ENCODE results near the gene CASP14.

Gene CASP14

DNA sequence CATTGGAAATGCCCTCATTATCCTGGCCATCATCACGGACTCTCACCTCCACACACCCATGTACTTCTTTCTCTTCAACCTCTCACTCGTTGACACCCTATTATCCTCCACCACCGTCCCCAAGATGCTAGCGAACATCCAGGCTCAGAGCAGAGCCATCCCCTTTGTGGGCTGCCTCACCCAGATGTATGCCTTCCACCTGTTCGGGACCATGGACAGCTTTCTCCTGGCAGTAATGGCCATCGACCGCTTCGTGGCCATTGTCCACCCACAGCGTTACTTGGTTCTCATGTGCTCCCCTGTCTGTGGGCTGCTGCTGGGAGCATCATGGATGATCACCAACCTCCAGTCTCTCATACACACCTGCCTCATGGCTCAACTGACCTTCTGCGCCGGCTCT is 37.9 kb downstream of the CASP14 start:
- ATAC-seq = no peak
- TF ChIP-seq RARB (CRISPR knock-in tag; IDR thresholded peaks at IDR 0.05) (no peak), ZC3H10 (CRISPR knock-in tag; IDR thresholded peaks at IDR 0.05) (no peak), BACH2 (CRISPR knock-in tag; IDR thresholded peaks at IDR 0.05; ENCODE audit: borderline replicate concordance) (no peak), ZNF8 (CRISPR knock-in tag; IDR thresholded peaks at IDR 0.05) (no peak), ZNF70 (CRISPR knock-in tag; IDR thresholded peaks at IDR 0.05) (no peak), ZFP30 (CRISPR knock-in tag; IDR thresholded peaks at IDR 0.05) (no peak), ISL1 (CRISPR knock-in tag; IDR thresholded peaks at IDR 0.05) (no peak)
- TF ChIP-seq, protein P1, sequence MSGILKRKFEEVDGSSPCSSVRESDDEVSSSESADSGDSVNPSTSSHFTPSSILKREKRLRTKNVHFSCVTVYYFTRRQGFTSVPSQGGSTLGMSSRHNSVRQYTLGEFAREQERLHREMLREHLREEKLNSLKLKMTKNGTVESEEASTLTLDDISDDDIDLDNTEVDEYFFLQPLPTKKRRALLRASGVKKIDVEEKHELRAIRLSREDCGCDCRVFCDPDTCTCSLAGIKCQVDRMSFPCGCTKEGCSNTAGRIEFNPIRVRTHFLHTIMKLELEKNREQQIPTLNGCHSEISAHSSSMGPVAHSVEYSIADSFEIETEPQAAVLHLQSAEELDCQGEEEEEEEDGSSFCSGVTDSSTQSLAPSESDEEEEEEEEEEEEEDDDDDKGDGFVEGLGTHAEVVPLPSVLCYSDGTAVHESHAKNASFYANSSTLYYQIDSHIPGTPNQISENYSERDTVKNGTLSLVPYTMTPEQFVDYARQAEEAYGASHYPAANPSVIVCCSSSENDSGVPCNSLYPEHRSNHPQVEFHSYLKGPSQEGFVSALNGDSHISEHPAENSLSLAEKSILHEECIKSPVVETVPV (CRISPR knock-in tag; IDR thresholded peaks at IDR 0.05) = no peak

DNA sequence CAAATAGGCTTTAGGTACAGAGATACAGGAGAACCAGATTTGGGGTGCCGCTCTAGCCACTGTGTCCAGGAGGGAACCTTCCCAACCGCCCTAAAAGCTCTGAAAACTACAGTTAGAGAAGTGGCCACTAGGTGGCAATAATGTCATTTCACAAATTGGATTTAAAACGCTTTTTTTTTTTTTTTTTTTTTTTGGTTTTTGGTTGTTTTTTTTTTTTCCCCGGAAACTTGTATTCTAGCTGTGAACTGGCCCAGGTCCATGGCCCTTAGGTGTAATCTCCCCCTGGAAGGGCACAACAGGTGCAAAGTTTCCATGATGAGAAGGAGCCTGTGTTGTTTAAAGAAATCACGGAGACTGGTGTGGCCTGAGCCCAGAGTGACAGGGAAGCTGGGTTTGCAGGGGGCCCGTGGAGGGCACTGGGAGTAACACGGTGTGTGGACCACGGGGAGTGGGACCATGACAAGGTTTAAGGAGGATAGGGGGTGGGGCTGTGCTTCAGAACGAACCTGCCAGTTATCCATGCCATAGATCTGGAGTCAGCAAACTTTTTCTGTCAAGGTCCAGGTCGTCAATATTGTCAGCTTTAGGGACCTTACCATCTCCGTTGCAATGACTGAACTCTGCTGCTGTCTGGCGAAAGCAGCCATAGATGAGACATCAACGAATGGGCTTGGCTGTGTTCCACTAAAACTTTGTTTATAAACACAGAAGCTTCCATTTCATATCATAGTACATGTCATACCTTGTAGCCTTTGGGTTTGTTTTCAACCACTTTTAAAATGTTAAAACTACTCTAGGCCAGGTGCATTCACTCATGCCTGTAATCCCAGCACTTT is 42.9 kb downstream of the CASP14 start:
- peak; percentile 79 for ATAC-seq
- TF ChIP-seq ZNF70 (CRISPR knock-in tag; IDR thresholded peaks at IDR 0.05) (no peak), ZFP30 (CRISPR knock-in tag; IDR thresholded peaks at IDR 0.05) (no peak), CSDC2 (CRISPR knock-in tag; IDR thresholded peaks at IDR 0.05) (no peak), ZFP3 (CRISPR knock-in tag; IDR thresholded peaks at IDR 0.05) (no peak), OSR1 (CRISPR knock-in tag; IDR thresholded peaks at IDR 0.05) (no peak), TCF4 (CRISPR knock-in tag; IDR thresholded peaks at IDR 0.05; ENCODE audit: borderline replicate concordance) (no peak), RARB (CRISPR knock-in tag; IDR thresholded peaks at IDR 0.05) (no peak), ESRRG (CRISPR knock-in tag; IDR thresholded peaks at IDR 0.05) (no peak), GLIS3 (CRISPR knock-in tag; IDR thresholded peaks at IDR 0.05) (no peak), PPARA (CRISPR knock-in tag; IDR thresholded peaks at IDR 0.05; ENCODE audit: borderline replicate concordance) (no peak), TOX (CRISPR knock-in tag; IDR thresholded peaks at IDR 0.05; ENCODE audit: borderline replicate concordance) (no peak), SNAI2 (CRISPR knock-in tag; IDR thresholded peaks at IDR 0.05) (no peak)
- TF ChIP-seq, protein P2, sequence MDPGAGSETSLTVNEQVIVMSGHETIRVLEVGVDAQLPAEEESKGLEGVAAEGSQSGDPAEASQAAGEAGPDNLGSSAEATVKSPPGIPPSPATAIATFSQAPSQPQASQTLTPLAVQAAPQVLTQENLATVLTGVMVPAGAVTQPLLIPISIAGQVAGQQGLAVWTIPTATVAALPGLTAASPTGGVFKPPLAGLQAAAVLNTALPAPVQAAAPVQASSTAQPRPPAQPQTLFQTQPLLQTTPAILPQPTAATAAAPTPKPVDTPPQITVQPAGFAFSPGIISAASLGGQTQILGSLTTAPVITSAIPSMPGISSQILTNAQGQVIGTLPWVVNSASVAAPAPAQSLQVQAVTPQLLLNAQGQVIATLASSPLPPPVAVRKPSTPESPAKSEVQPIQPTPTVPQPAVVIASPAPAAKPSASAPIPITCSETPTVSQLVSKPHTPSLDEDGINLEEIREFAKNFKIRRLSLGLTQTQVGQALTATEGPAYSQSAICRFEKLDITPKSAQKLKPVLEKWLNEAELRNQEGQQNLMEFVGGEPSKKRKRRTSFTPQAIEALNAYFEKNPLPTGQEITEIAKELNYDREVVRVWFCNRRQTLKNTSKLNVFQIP (CRISPR knock-in tag; IDR thresholded peaks at IDR 0.05; ENCODE audit: borderline replicate concordance, low read depth) = no peak
- TF ChIP-seq, protein P1 (CRISPR knock-in tag; IDR thresholded peaks at IDR 0.05) = no peak
- TF ChIP-seq, protein P3, sequence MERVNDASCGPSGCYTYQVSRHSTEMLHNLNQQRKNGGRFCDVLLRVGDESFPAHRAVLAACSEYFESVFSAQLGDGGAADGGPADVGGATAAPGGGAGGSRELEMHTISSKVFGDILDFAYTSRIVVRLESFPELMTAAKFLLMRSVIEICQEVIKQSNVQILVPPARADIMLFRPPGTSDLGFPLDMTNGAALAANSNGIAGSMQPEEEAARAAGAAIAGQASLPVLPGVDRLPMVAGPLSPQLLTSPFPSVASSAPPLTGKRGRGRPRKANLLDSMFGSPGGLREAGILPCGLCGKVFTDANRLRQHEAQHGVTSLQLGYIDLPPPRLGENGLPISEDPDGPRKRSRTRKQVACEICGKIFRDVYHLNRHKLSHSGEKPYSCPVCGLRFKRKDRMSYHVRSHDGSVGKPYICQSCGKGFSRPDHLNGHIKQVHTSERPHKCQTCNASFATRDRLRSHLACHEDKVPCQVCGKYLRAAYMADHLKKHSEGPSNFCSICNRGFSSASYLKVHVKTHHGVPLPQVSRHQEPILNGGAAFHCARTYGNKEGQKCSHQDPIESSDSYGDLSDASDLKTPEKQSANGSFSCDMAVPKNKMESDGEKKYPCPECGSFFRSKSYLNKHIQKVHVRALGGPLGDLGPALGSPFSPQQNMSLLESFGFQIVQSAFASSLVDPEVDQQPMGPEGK (CRISPR knock-in tag; IDR thresholded peaks at IDR 0.05; ENCODE audit: borderline replicate concordance) = no peak
- TF ChIP-seq, protein P4, sequence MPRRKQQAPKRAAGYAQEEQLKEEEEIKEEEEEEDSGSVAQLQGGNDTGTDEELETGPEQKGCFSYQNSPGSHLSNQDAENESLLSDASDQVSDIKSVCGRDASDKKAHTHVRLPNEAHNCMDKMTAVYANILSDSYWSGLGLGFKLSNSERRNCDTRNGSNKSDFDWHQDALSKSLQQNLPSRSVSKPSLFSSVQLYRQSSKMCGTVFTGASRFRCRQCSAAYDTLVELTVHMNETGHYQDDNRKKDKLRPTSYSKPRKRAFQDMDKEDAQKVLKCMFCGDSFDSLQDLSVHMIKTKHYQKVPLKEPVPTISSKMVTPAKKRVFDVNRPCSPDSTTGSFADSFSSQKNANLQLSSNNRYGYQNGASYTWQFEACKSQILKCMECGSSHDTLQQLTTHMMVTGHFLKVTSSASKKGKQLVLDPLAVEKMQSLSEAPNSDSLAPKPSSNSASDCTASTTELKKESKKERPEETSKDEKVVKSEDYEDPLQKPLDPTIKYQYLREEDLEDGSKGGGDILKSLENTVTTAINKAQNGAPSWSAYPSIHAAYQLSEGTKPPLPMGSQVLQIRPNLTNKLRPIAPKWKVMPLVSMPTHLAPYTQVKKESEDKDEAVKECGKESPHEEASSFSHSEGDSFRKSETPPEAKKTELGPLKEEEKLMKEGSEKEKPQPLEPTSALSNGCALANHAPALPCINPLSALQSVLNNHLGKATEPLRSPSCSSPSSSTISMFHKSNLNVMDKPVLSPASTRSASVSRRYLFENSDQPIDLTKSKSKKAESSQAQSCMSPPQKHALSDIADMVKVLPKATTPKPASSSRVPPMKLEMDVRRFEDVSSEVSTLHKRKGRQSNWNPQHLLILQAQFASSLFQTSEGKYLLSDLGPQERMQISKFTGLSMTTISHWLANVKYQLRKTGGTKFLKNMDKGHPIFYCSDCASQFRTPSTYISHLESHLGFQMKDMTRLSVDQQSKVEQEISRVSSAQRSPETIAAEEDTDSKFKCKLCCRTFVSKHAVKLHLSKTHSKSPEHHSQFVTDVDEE (CRISPR knock-in tag; IDR thresholded peaks at IDR 0.05) = no peak
- TF ChIP-seq, protein P5, sequence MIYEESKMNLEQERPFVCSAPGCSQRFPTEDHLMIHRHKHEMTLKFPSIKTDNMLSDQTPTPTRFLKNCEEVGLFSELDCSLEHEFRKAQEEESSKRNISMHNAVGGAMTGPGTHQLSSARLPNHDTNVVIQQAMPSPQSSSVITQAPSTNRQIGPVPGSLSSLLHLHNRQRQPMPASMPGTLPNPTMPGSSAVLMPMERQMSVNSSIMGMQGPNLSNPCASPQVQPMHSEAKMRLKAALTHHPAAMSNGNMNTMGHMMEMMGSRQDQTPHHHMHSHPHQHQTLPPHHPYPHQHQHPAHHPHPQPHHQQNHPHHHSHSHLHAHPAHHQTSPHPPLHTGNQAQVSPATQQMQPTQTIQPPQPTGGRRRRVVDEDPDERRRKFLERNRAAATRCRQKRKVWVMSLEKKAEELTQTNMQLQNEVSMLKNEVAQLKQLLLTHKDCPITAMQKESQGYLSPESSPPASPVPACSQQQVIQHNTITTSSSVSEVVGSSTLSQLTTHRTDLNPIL (CRISPR knock-in tag; IDR thresholded peaks at IDR 0.05; ENCODE audit: low read depth) = no peak

Data from SK-N-SH treated with all-trans-retinoic acid at 6 μM for 48 hours (cell line).